Measurements from ENCODE around the gene BAHD1.

- TF ChIP-seq, protein P1, sequence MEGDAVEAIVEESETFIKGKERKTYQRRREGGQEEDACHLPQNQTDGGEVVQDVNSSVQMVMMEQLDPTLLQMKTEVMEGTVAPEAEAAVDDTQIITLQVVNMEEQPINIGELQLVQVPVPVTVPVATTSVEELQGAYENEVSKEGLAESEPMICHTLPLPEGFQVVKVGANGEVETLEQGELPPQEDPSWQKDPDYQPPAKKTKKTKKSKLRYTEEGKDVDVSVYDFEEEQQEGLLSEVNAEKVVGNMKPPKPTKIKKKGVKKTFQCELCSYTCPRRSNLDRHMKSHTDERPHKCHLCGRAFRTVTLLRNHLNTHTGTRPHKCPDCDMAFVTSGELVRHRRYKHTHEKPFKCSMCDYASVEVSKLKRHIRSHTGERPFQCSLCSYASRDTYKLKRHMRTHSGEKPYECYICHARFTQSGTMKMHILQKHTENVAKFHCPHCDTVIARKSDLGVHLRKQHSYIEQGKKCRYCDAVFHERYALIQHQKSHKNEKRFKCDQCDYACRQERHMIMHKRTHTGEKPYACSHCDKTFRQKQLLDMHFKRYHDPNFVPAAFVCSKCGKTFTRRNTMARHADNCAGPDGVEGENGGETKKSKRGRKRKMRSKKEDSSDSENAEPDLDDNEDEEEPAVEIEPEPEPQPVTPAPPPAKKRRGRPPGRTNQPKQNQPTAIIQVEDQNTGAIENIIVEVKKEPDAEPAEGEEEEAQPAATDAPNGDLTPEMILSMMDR (IDR thresholded peaks at IDR 0.05) = no peak
- TF ChIP-seq POLR2A (IDR thresholded peaks at IDR 0.05) = no peak
Measured at GRCh38 chr15:40407330-40407990, 33.3 kb upstream of the BAHD1 start.

Measured in adrenal gland (tissue), 5 donors.